ENCODE results near the gene MLLT3.

- TF ChIP-seq CTCF (IDR thresholded peaks at IDR 0.05) = no peak
- TF ChIP-seq POLR2A (IDR thresholded peaks at IDR 0.05) = no peak
These were observed 53.9 kb downstream of the MLLT3 start for GRCh38 chr9:20568400-20568799.

Measured in prostate gland (tissue), 2 donors.